HEK293T (cell line): ENCODE data around the gene TUBB4A.

Experiments used
- ARNT ChIP-seq: fragments of 450-650 bp; IDR thresholded peaks from 2 replicates; pipeline ENCODE4 v1.6.1; 2017; ENCODE audit warnings: mild to moderate bottlenecking
- BHLHE40 ChIP-seq: fragments of 450-650 bp; IDR thresholded peaks from 2 replicates; pipeline ENCODE4 v1.6.1; 2016; ENCODE audit warnings: mild to moderate bottlenecking, moderate library complexity, borderline replicate concordance
- CTBP1 ChIP-seq: fragments of 450-650 bp; IDR thresholded peaks from 2 replicates; pipeline ENCODE4 v1.6.1; 2016; ENCODE audit warnings: borderline replicate concordance
- ELF4 ChIP-seq: fragments of 450-650 bp; IDR thresholded peaks from 2 replicates; pipeline ENCODE4 v1.6.1; 2017; ENCODE audit warnings: antibody characterized with exemption
- FOXM1 ChIP-seq: fragments of 450-650 bp; IDR thresholded peaks from 2 replicates; pipeline ENCODE4 v1.6.1; 2017; ENCODE audit warnings: mild to moderate bottlenecking, borderline replicate concordance
- HDGF ChIP-seq: fragments of 450-650 bp; IDR thresholded peaks from 2 replicates; pipeline ENCODE4 v1.6.1; 2017; ENCODE audit warnings: antibody characterized with exemption, borderline replicate concordance
- LEF1 ChIP-seq: fragments of 450-650 bp; IDR thresholded peaks from 2 replicates; pipeline ENCODE4 v1.6.1; 2017; ENCODE audit warnings: mild to moderate bottlenecking, borderline replicate concordance
- NFRKB ChIP-seq: fragments of 450-650 bp; IDR thresholded peaks from 2 replicates; pipeline ENCODE4 v1.6.1; 2016; ENCODE audit warnings: mild to moderate bottlenecking, moderate library complexity
- SP1 ChIP-seq: fragments of 450-650 bp; IDR thresholded peaks from 2 replicates; pipeline ENCODE4 v1.6.1; 2017
- SUZ12 ChIP-seq: fragments of 450-650 bp; IDR thresholded peaks from 2 replicates; pipeline ENCODE4 v1.6.1; 2016; ENCODE audit warnings: mild to moderate bottlenecking
- TARDBP ChIP-seq: fragments of 450-650 bp; IDR thresholded peaks from 2 replicates; pipeline ENCODE4 v1.6.1; 2016
- ZNF384 ChIP-seq: fragments of 450-650 bp; IDR thresholded peaks from 2 replicates; pipeline ENCODE4 v1.6.1; 2016

DNA sequence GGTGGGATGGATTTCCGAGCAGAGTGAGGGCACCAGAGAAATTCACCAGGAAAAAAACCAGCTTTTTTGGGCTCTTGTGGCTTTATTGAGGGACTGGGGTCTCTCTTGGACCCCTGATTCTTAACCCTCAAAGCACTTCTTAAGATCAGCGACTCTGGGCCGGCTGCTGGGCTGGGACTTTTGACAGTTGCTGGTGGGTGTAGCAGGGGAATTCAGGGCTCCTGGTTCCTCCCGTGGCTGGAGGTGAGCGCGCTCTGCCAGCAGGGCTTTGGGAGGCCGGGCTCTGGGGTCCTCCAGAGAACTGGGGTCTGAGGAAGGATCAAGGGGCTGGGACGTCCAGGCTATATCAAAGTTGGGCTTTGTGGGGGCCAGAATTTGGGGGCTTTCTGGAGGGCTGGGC, 34.7 kb downstream of the TUBB4A start:
- TF ChIP-seq LEF1 (no peak), ARNT (no peak), ZNF384 (no peak), SP1 (no peak), BHLHE40 (no peak), SUZ12 (no peak), HDGF (no peak), TARDBP (no peak), ELF4 (no peak), CTBP1 (no peak), NFRKB (no peak), FOXM1 (no peak)
